ENCODE results near the gene SEPTIN10. TPM values are rescaled to one million over a fixed set of nuclear protein-coding genes. Genes with fewer than 3 reads are reported as not detected.
A peak's percentile ranks its signal among the peaks of the same experiment; 100 is the strongest.

The SEPTIN10 gene
- total RNA-seq, 1 donor from 2014 or later = 160 TPM

GRCh38 chr2:109615637-109616144 lies 1.9 kb upstream of the SEPTIN10 start:
- Histone ChIP-seq H3K27ac (no peak overlapping the region), H3K79me2 (ENCODE audit: low read depth) (peaks cover 34% of the 10 kb centered on the region), H3K9me3 (ENCODE audit: low read depth) (no peaks in the 10 kb centered on the region), H3K4me3 (peak overlapping the region; percentile 98), H3F3A (ENCODE audit: low read depth) (peaks cover 23% of the 10 kb centered on the region), H3K4me1 (peaks cover 26% of the 10 kb centered on the region), H3K36me3 (no peaks in the 10 kb centered on the region), H4K20me1 (ENCODE audit: low read depth) (peaks cover 32% of the 10 kb centered on the region), H2AFZ (replicated peaks) (peak overlapping the region; percentile 92), H3K4me2 (peak overlapping the region; percentile 80), H3K27me3 (peaks cover 31% of the 10 kb centered on the region), H3K9ac (no peak overlapping the region)
- Mint-ChIP-seq H3K36me3 (peaks cover 11% of the 10 kb centered on the region), H3K4me3 (peak overlapping the region; percentile 92), H3K9me3 (no peaks in the 10 kb centered on the region), H3K4me1 (peaks cover 39% of the 10 kb centered on the region), H3K27me3 (ENCODE audit: insufficient read depth, low read depth) (peaks cover 2% of the 10 kb centered on the region), H3K27ac (no peak overlapping the region)
- TF ChIP-seq EZH2 (IDR thresholded peaks at IDR 0.05) (peak; percentile 79), CTCF (IDR thresholded peaks at IDR 0.05) (peak; percentile 21), EZH2phosphoT487 (IDR thresholded peaks at IDR 0.05) (peak; percentile 56)
- peak; percentile 37 for DNase-seq (ENCODE audit: low spot score)

GRCh38 chr2:109614715-109615636 lies 1.2 kb upstream of the SEPTIN10 start:
- peak; percentile 60 for DNase-seq (ENCODE audit: low spot score)
- H3K4me3 Mint-ChIP-seq = peak overlapping the region; percentile 92
- TF ChIP-seq CTCF (IDR thresholded peaks at IDR 0.05) (no peak), EZH2 (IDR thresholded peaks at IDR 0.05) (peak; percentile 88), EZH2phosphoT487 (IDR thresholded peaks at IDR 0.05) (peak; percentile 75)
- H4K20me1 ChIP-seq (ENCODE audit: low read depth) = peaks cover 35% of the 10 kb centered on the region
- no peak overlapping the region for H3K27ac Mint-ChIP-seq
- H3K79me2 ChIP-seq (ENCODE audit: low read depth) = peaks cover 41% of the 10 kb centered on the region
- H3K9ac ChIP-seq = no peak overlapping the region
- peaks cover 2% of the 10 kb centered on the region for H3K27me3 Mint-ChIP-seq (ENCODE audit: insufficient read depth, low read depth)
- peak overlapping the region; percentile 98 for H3K4me3 ChIP-seq
- H3K4me1 Mint-ChIP-seq = peaks cover 41% of the 10 kb centered on the region
- no peaks in the 10 kb centered on the region for H3K9me3 ChIP-seq (ENCODE audit: low read depth)
- H3K36me3 Mint-ChIP-seq = peaks cover 11% of the 10 kb centered on the region
- H3K36me3 ChIP-seq = no peaks in the 10 kb centered on the region
- H3K4me1 ChIP-seq = peaks cover 26% of the 10 kb centered on the region
- H3K9me3 Mint-ChIP-seq = no peaks in the 10 kb centered on the region
- peaks cover 31% of the 10 kb centered on the region for H3K27me3 ChIP-seq
- peaks cover 23% of the 10 kb centered on the region for H3F3A ChIP-seq (ENCODE audit: low read depth)
- H3K4me2 ChIP-seq = peak overlapping the region; percentile 80
- peak overlapping the region; percentile 92 for H2AFZ ChIP-seq (replicated peaks)
- no peak overlapping the region for H3K27ac ChIP-seq

GRCh38 chr2:109613081-109613921 lies 465 bp downstream of the SEPTIN10 start:
- TF ChIP-seq CTCF (IDR thresholded peaks at IDR 0.05) (no peak), EZH2phosphoT487 (IDR thresholded peaks at IDR 0.05) (peak; percentile 31)
- Mint-ChIP-seq H3K27ac (peak overlapping the region; percentile 99), H3K4me1 (peaks cover 53% of the 10 kb centered on the region), H3K36me3 (peaks cover 14% of the 10 kb centered on the region), H3K9me3 (no peaks in the 10 kb centered on the region), H3K4me3 (peak overlapping the region; percentile 98), H3K27me3 (ENCODE audit: insufficient read depth, low read depth) (peaks cover 2% of the 10 kb centered on the region)
- Histone ChIP-seq H4K20me1 (ENCODE audit: low read depth) (peaks cover 48% of the 10 kb centered on the region), H3K4me2 (peak overlapping the region; percentile 84), H3K36me3 (no peaks in the 10 kb centered on the region), H3K79me2 (ENCODE audit: low read depth) (peaks cover 58% of the 10 kb centered on the region), H3K27me3 (peaks cover 31% of the 10 kb centered on the region), H3K4me1 (peaks cover 26% of the 10 kb centered on the region), H2AFZ (replicated peaks) (peak overlapping the region; percentile 0), H3K9me3 (ENCODE audit: low read depth) (no peaks in the 10 kb centered on the region), H3K27ac (peak overlapping the region; percentile 98), H3F3A (ENCODE audit: low read depth) (peaks cover 23% of the 10 kb centered on the region), H3K9ac (peak overlapping the region; percentile 76), H3K4me3 (peak overlapping the region; percentile 98)
- peak; percentile 78 for DNase-seq (ENCODE audit: low spot score)

All from neural progenitor cell (in vitro differentiated cells).